ENCODE results near the gene FDX1. TPM values are rescaled to one million over a fixed set of nuclear protein-coding genes. Genes with fewer than 3 reads are reported as not detected.

Gene FDX1
- total RNA-seq, 1 experiment from 2014 or later, result 14.5 TPM

GRCh38 chr11:110454609-110455008 is 24.9 kb downstream of the FDX1 start:
- no peak for TF ChIP-seq EGR1 (IDR thresholded peaks at IDR 0.05; ENCODE audit: low read depth)
- no peak for TF ChIP-seq TCF7L2 (IDR thresholded peaks at IDR 0.05; ENCODE audit: borderline replicate concordance, extremely low read depth, insufficient read depth, insufficient read length)
- no peak for TF ChIP-seq JUND (IDR thresholded peaks at IDR 0.05)
- TF ChIP-seq EZH2phosphoT487 (IDR thresholded peaks at IDR 0.05; ENCODE audit: borderline replicate concordance), result no peak
- TF ChIP-seq CTCF (IDR thresholded peaks at IDR 0.05 in 2 of 3, conservative IDR thresholded peaks at IDR 0.05 in 1 of 3; ENCODE audit: borderline replicate concordance in 1 of 3, insufficient read depth in 1 of 3, low read depth in 2 of 3, low read length in 2 of 3), result no peak
- Histone ChIP-seq H3K9me2 (ENCODE audit: insufficient read depth) (no peaks in the 10 kb centered on the region), H3K4me1 (ENCODE audit: control insufficient read depth in 1 of 2, insufficient read depth in 2 of 2, low read length in 2 of 2) (no peaks in the 10 kb centered on the region), H3K27me3 (ENCODE audit: insufficient read depth, low read length) (no peaks in the 10 kb centered on the region), H2AFZ (ENCODE audit: low read depth, low read length, poor library complexity, severe bottlenecking) (no peak overlapping the region), H4K20me1 (ENCODE audit: insufficient read depth) (no peaks in the 10 kb centered on the region), H3K27ac (ENCODE audit: low read depth, low read length) (no peak overlapping the region), H3K4me3 (replicated peaks in 1 of 2; ENCODE audit: low read depth in 1 of 2, low read length in 2 of 2) (no peak overlapping the region), H3K9me3 (ENCODE audit: control insufficient read depth in 1 of 2, insufficient read depth in 1 of 2, low read depth in 1 of 2, low read length in 2 of 2) (no peaks in the 10 kb centered on the region), H3K79me2 (ENCODE audit: insufficient read depth, low read length) (peaks cover 9% of the 10 kb centered on the region), H3K36me3 (ENCODE audit: control insufficient read depth in 1 of 2, insufficient read depth in 2 of 2, low read length in 2 of 2) (no peaks in the 10 kb centered on the region), H3K4me2 (ENCODE audit: low read length) (no peak overlapping the region), H3K9ac (ENCODE audit: low read length) (no peak overlapping the region)
- DNase-seq (ENCODE audit: low read depth, low spot score) (no peak), ATAC-seq (no peak)
- BruUV-seq (replicated peaks), result no TSS peak
- ChIA-PET POLR2A (no interaction called here), CTCF (no interaction called here), RAD21 (ENCODE audit: low non-redundant PET in 1 of 2, low total read pairs in 2 of 2, uncharacterized antibody in 2 of 2, unreplicated experiment in 2 of 2) (no interaction called here)
- intact Hi-C loops (cut with micrococcal nuclease), result no loop called here

DNA sequence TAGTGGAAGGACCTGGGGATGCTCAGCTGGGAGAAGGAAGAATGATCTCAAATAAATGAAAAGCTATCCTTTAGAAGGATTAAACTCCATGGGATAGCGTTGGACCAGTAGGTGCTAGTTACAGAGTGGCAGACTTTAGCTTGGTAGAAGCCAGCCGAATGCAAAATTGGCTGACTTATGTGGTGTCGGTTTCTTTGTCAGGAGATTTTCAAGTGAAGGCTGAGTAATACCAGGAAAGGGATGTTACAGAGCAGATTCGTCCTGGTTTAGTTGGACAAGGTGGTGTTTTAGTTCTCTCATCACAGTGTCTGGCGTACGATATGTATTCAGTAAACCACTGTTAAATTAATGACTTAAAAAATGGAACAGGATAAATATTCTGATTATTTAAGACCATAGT is 26.0 kb downstream of the FDX1 start:
- no peak overlapping the region for H3K9ac ChIP-seq (ENCODE audit: low read length)
- H3K4me3 ChIP-seq (replicated peaks in 1 of 2; ENCODE audit: low read depth in 1 of 2, low read length in 2 of 2), result no peak overlapping the region
- no peak overlapping the region for H3K27ac ChIP-seq (ENCODE audit: low read depth, low read length)
- H3K27me3 ChIP-seq (ENCODE audit: insufficient read depth, low read length), result no peaks in the 10 kb centered on the region
- H4K20me1 ChIP-seq (ENCODE audit: insufficient read depth), result no peaks in the 10 kb centered on the region
- POLR2A ChIA-PET, result no interaction called here
- intact Hi-C loops (cut with micrococcal nuclease), result no loop called here
- H3K36me3 ChIP-seq (ENCODE audit: control insufficient read depth in 1 of 2, insufficient read depth in 2 of 2, low read length in 2 of 2), result no peaks in the 10 kb centered on the region
- H3K4me1 ChIP-seq (ENCODE audit: control insufficient read depth in 1 of 2, insufficient read depth in 2 of 2, low read length in 2 of 2), result no peaks in the 10 kb centered on the region
- H3K9me3 ChIP-seq (ENCODE audit: control insufficient read depth in 1 of 2, insufficient read depth in 1 of 2, low read depth in 1 of 2, low read length in 2 of 2), result no peaks in the 10 kb centered on the region
- H3K79me2 ChIP-seq (ENCODE audit: insufficient read depth, low read length), result peaks cover 9% of the 10 kb centered on the region
- no peak for TF ChIP-seq ZNF274 (IDR thresholded peaks at IDR 0.05; ENCODE audit: low read depth, low read length)
- no peak for TF ChIP-seq EZH2phosphoT487 (IDR thresholded peaks at IDR 0.05; ENCODE audit: borderline replicate concordance)
- TF ChIP-seq ELF1 (IDR thresholded peaks at IDR 0.05; ENCODE audit: borderline replicate concordance, low read depth), result no peak
- RAD21 ChIA-PET (ENCODE audit: low non-redundant PET in 1 of 2, low total read pairs in 2 of 2, uncharacterized antibody in 2 of 2, unreplicated experiment in 2 of 2), result no interaction called here
- no peak for ATAC-seq
- H3K9me2 ChIP-seq (ENCODE audit: insufficient read depth), result no peaks in the 10 kb centered on the region
- BruUV-seq (replicated peaks), result no TSS peak
- CTCF ChIA-PET, result interaction anchor here (1.1 kb wide), 1 partner anchor 10 kb away, joined by 4 read pairs; no protein-coding TSS in a partner anchor
- no peak for DNase-seq (ENCODE audit: low read depth, low spot score)
- H2AFZ ChIP-seq (ENCODE audit: low read depth, low read length, poor library complexity, severe bottlenecking), result no peak overlapping the region
- H3K4me2 ChIP-seq (ENCODE audit: low read length), result no peak overlapping the region

All from HCT116 (cell line).